Stimulated activated CD8-positive, alpha-beta memory T cell treated with anti-CD3 and anti-CD28 coated beads, Interleukin-15, amount 100 ng/mL, for 1 hour (primary cell): Measurements from ENCODE around the gene USP53.
"Not testable (repeated sequence)": the region's sequence is repeated elsewhere in the genome, so short reads cannot be mapped to it uniquely, and the experiment has no call there.

Source experiments
- DNase-seq: peaks from one replicate; pipeline ENCODE4 v3.0.0-alpha.2; 2020; ENCODE audit warnings: low read depth

Gene USP53

DNA sequence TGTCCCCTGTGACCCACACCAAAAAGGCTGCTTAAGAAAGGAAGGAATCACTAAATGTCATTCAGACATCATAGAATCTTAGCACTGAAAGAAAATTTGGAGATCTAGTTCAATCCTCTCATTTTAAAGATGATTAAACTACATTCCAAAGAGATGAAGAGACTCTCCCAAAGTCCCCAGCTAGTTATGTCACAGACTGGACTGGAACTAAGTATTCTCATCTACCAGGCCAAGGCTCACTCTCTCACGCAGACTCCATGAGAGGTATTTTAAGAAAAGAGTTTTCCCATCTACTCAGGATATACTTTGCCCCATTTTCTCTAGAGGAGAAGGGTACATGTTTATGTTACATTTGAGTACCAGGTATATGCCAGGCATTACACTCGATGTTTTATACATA is 102.5 kb downstream of the USP53 start:
- no peak for DNase-seq

DNA sequence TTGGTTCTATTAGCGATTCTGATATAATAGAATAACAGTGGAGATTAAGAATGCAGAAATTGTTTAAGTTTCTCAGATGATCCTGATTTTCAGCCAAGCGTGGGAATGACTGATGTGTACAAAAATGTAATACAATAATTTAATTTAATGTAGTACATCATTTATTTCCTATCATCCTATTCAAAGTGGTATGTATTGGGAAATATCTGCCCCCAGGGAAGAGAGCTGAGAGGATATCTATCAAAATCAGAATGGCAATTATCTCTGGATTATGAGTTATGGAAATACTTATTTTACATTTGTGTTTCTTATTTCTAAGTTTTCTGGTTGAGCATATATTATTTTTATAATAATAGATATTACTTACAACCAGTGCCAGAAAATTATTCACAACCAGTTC is 105.5 kb downstream of the USP53 start:
- no peak for DNase-seq

GRCh38 chr4:119321921-119322687 is 109.6 kb downstream of the USP53 start, which contains the start of gene FABP2:
FABP2 (minus strand) TSS chr4:119322138; CDS start chr4:119322102, 36 bp downstream.
- no peak for DNase-seq

DNA sequence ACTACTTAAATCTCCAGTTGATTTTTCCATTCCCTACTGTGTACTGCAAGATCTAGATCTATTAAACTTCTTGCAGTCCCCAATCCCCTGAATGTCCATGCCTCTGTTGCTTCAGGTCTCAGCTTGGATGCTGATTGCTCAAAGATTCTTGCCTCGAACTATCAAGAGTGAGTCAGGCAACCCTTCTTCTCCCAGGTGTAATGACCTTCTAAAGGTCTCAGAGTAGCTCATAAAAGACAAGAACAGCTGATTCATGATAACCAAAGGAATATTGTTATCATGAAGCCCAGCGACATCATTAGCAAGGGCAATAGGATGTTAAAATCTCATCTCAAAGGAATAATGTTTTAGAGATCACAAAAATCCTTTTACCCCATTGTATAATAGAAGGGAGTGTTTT is 116.2 kb downstream of the USP53 start:
- no peak for DNase-seq

GRCh38 chr4:119329835-119330620 is 117.5 kb downstream of the USP53 start:
- no peak for DNase-seq

GRCh38 chr4:119336332-119336979 is 123.9 kb downstream of the USP53 start:
- DNase-seq: not testable (repeated sequence)

GRCh38 chr4:119337010-119337409 is 124.5 kb downstream of the USP53 start:
- DNase-seq: no peak

GRCh38 chr4:119339895-119340294 is 127.4 kb downstream of the USP53 start:
- not testable (repeated sequence) for DNase-seq

DNA sequence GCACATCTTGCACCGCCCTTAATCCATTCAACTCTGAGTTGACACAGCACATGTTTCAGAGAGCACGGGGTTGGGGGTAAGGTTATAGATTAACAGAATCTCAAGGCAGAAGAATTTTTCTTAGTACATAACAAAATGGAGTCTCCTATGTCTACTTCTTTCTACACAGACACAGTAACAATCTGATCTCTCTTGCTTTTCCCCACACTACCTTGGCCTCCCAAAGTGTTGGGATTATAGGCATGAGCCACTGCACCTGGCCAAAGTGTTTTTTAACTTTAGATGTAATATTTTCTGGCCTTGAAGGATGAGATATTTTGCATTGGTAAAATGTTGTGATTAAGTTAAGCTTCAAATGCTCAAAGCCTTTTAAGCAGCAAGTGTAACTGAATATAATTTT is 130.8 kb downstream of the USP53 start:
- DNase-seq: not testable (repeated sequence)
